Measurements from ENCODE around the gene CPZ. TPM values are rescaled to one million over a fixed set of nuclear protein-coding genes. Genes with fewer than 3 reads are reported as not detected.
"Not testable (repeated sequence)": the region's sequence is repeated elsewhere in the genome, so short reads cannot be mapped to it uniquely, and the experiment has no call there.

The CPZ gene
- total RNA-seq, 4 donors from 2014 or later: 1.2 to 2.0 (median 1.5) TPM; not detected in 1

DNA sequence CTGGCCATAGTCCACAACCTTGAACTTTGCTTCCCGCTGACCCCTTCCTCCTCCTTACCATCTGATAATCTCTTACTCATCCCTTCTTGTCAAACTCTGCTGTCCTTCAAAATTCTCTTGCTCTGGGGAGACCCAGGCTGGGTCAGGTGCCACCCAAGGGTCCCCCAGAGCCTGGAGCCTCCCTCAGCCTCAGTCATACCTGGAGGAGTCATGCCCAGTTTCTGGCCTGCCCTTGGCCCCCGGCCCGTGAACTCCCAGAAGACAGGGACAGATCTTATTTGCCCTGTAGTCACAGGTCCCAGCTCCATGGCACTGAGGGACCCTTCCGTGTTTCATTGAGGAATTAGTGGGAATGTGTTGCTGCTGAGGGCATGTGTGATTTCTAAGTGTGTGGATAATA, 17.1 kb upstream of the CPZ start:
- Histone ChIP-seq H3K27me3 (peaks cover 0 to under 1% of the 10 kb centered on the region in 2 donors), H3K4me1 (no peaks in the 10 kb centered on the region), H3K9me3 (no peaks in the 10 kb centered on the region), H3K36me3 (no peaks in the 10 kb centered on the region), H3K27ac (no peak overlapping the region), H3K4me3 (no peak overlapping the region)
- peak in 1 of 3 donors; percentile 18 for DNase-seq
- TF ChIP-seq POLR2A (IDR thresholded peaks at IDR 0.05): no peak
- TF ChIP-seq, protein P1, sequence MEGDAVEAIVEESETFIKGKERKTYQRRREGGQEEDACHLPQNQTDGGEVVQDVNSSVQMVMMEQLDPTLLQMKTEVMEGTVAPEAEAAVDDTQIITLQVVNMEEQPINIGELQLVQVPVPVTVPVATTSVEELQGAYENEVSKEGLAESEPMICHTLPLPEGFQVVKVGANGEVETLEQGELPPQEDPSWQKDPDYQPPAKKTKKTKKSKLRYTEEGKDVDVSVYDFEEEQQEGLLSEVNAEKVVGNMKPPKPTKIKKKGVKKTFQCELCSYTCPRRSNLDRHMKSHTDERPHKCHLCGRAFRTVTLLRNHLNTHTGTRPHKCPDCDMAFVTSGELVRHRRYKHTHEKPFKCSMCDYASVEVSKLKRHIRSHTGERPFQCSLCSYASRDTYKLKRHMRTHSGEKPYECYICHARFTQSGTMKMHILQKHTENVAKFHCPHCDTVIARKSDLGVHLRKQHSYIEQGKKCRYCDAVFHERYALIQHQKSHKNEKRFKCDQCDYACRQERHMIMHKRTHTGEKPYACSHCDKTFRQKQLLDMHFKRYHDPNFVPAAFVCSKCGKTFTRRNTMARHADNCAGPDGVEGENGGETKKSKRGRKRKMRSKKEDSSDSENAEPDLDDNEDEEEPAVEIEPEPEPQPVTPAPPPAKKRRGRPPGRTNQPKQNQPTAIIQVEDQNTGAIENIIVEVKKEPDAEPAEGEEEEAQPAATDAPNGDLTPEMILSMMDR (IDR thresholded peaks at IDR 0.05): no peak

DNA sequence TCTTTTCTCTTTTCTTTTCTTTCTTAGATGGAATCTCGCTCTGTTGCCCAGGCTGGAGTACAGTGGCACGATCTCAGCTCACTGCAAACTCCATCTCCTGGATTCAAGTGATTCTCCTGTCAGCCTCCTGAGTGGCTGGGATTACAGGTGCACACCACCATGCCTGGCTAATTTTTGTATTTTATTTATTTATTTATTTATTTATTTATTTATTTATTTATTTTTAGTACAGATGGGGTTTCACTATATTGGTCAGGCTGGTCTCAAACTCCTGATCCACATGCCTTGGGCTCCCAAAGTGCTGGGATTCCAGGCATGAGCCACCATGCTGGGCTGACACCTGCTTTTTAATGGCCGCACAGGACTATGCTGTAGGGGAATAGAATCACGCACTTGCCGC, 16.0 kb upstream of the CPZ start:
- not testable (repeated sequence) for DNase-seq, H3K36me3 ChIP-seq, H3K4me3 ChIP-seq

DNA sequence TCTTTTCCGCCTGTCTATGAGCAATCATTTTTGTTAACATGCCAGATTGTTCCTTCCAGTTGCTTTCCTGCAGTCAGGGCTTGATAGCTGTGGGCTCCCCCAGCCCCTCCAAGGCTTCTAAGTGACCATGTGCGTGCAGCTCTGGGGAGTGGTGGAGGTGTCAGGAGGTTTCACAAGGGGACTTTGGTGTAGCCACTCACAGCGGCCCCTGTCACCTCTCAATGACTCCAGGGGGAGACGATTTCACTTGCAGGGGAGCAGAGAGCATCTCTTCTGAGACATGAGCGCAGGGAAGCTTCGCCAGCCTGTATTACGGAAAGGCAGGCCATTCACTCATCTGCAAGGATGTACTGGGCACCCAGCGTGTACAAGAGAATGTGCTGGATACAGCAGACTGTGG, 15.5 kb upstream of the CPZ start:
- Histone ChIP-seq H3K4me1 (no peaks in the 10 kb centered on the region), H3K27me3 (peaks cover 0 to 8% of the 10 kb centered on the region in 2 donors), H3K9me3 (no peaks in the 10 kb centered on the region), H3K4me3 (no peak overlapping the region), H3K27ac (no peak overlapping the region), H3K36me3 (no peaks in the 10 kb centered on the region)
- TF ChIP-seq POLR2A (IDR thresholded peaks at IDR 0.05): no peak
- TF ChIP-seq, protein P1 (IDR thresholded peaks at IDR 0.05): no peak
- peak in 1 of 3 donors; percentile 22 for DNase-seq

More for the DNA sequence above, 16.0 kb upstream of the CPZ start:
- not testable (repeated sequence) for H3K9me3 ChIP-seq, H3K27me3 ChIP-seq, H3K27ac ChIP-seq, H3K4me1 ChIP-seq

DNA sequence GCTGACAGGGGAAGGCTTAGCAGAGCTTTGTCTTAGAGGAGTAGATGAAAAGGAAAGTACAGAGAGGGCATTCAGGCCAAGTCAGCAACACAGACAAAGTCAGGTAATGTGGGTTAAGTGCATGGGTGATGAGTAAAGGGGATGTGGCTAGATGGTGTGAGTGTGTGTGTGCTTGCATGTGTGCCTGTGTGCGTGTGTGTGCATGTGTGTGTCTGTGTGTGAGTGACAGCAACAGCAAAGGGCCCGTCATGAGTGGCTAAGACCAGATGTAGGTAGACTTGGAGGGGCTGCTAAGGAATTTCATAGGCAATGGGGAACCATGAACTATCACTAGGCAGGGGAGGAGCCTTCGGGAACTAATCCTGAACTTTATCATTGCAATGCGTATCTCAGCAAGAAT, 14.6 kb upstream of the CPZ start:
- no peak overlapping the region for H3K27ac ChIP-seq
- H3K4me1 ChIP-seq: no peaks in the 10 kb centered on the region
- TF ChIP-seq, protein P1 (IDR thresholded peaks at IDR 0.05): no peak
- no peak for TF ChIP-seq POLR2A (IDR thresholded peaks at IDR 0.05)
- H3K9me3 ChIP-seq: no peaks in the 10 kb centered on the region
- peaks cover 0 to 8% of the 10 kb centered on the region in 2 donors for H3K27me3 ChIP-seq
- H3K36me3 ChIP-seq: no peaks in the 10 kb centered on the region
- no peak for DNase-seq
- H3K4me3 ChIP-seq: no peak overlapping the region

DNA sequence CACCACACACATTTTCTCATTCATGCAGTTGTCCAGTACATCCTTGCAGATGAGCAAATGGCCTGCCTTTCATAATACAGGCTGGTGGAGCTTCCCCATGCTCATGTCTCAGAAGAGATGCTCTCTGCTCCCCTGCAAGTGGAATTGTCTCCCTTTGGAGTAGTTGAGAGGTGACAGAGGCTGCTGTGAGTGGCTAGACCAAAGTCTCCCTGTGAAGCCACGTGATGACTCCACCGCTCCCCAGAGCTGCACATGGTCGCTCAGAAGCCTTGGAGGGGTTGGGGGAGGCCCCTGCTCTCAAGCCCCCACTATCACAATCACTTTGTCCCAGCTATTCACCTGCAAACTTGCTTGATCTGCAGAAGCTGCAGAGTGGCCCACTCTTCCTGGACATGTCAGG, 13.8 kb upstream of the CPZ start:
- no peak overlapping the region for H3K4me3 ChIP-seq
- H3K36me3 ChIP-seq: no peaks in the 10 kb centered on the region
- H3K27me3 ChIP-seq: peaks cover 0 to 8% of the 10 kb centered on the region in 2 donors
- H3K27ac ChIP-seq: no peak overlapping the region
- no peaks in the 10 kb centered on the region for H3K9me3 ChIP-seq
- no peaks in the 10 kb centered on the region for H3K4me1 ChIP-seq
- TF ChIP-seq, protein P1 (IDR thresholded peaks at IDR 0.05): no peak
- TF ChIP-seq POLR2A (IDR thresholded peaks at IDR 0.05): no peak
- no peak for DNase-seq

DNA sequence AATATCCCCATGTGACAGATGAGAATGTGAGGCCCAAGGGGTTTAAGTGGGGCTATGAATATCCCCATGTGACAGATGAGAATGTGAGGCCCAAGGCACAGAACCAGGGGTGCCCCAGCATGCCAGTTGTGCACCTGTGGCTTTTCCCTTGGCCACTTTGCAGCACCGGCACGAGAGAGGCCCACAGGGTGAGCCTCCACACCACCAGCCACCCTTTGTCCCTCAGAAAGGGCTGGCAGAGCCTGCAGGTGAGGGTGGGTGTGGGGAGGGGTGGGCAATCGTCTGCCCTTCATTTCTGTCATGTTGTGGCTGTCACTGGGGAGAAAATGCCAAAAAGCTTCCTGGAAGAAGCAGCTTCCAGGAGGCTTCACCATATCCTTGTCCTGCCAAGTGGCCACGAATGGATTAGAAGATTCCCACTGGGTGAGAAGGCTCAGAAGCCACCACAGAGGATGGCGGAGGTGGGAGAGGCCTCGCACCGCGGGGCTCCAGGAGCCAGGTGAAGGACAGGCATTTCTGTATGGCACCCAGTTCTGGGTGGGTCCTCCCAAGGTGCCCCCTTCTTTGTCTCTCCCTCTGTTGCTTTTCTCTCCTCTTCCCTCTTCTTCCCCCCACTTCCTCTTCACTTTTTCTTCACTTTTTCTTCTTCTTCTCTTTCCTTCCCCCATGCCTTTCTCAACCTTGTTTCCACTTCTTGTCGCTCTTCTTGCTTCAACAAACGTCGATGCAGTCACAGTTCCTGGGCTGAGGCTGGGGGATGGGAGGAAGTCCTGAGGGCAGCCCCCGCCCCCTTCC, 12.8 kb upstream of the CPZ start:
- no peak overlapping the region for H3K4me3 ChIP-seq

More for the DNA sequence above, 12.8 kb upstream of the CPZ start:
- peak in 1 of 3 donors; percentile 18 for DNase-seq
- Histone ChIP-seq H3K9me3 (no peaks in the 10 kb centered on the region), H3K4me1 (no peaks in the 10 kb centered on the region), H3K27ac (no peak overlapping the region), H3K36me3 (no peaks in the 10 kb centered on the region), H3K27me3 (peaks cover 0 to 8% of the 10 kb centered on the region in 2 donors)
- TF ChIP-seq, protein P1 (IDR thresholded peaks at IDR 0.05): no peak
- TF ChIP-seq POLR2A (IDR thresholded peaks at IDR 0.05): no peak

Data from Peyer's patch (tissue), 4 donors.